Panc1 (cell line): Measurements from ENCODE around the gene ITPKB. TPM values are rescaled to one million over a fixed set of nuclear protein-coding genes. Genes with fewer than 3 reads are reported as not detected.
A peak's percentile ranks its signal among the peaks of the same experiment; 100 is the strongest.

Experiments
- ATAC-seq: fragments of 200-7000 bp; cut with Tn5 transposase; 2 replicates; pipeline ENCODE4 v1.9.1; 2020; ENCODE audit warnings: mild to moderate bottlenecking, moderate library complexity
- BruUV-seq: library from RNA; stranded (reverse); fragments of 400-500 nt; replicated peaks from 2 replicates; lab custom pipeline; 2021; lab: Mats Ljungman, UMichigan
- CTCF ChIA-PET: fragments of 300-600 bp; sonication (Branson Sonifier 250); formaldehyde crosslinking; loops from one replicate; lab custom pipeline; 2022; ENCODE audit warnings: antibody characterized with exemption; lab: Charles Lee
- POLR2A ChIA-PET: fragments of 300-600 bp; sonication (Branson Sonifier 250); formaldehyde crosslinking; loops from one replicate; lab custom pipeline; 2022; ENCODE audit warnings: antibody characterized with exemption; lab: Charles Lee
- DNase-seq: peaks from one replicate; pipeline ENCODE4 v3.0.0-alpha.2; 2010; ENCODE audit warnings: low read depth, low spot score
- H3K27ac ChIP-seq: 2 replicates; pipeline ENCODE4 v1.5.1; 2011; ENCODE audit warnings: mild to moderate bottlenecking, low read length, inconsistent platforms
- H3K27me3 ChIP-seq: fragments of 200-500 bp; sonication (Bioruptor generic); 2 replicates; pipeline ENCODE4 v1.6.0; 2014; ENCODE audit warnings: low read length, inconsistent platforms; ENCODE audit not compliant: control insufficient read depth, insufficient read depth
- H3K36me3 ChIP-seq: fragments of 200-500 bp; sonication (Bioruptor generic); 2 replicates; pipeline ENCODE4 v1.5.1; 2014; ENCODE audit warnings: inconsistent platforms, mild to moderate bottlenecking, low read length, moderate library complexity; ENCODE audit not compliant: control insufficient read depth, insufficient read depth
- H3K4me1 ChIP-seq: 2 replicates; pipeline ENCODE4 v1.5.1; 2011; ENCODE audit warnings: inconsistent platforms, mild to moderate bottlenecking, low read length, moderate library complexity; ENCODE audit not compliant: control insufficient read depth, insufficient read depth
- H3K4me3 ChIP-seq, 2 experiments: 2 replicates each; pipeline ENCODE4 v1.5.1; 2011 to 2012; ENCODE audit warnings: low read depth in 2 of 2, low read length in 2 of 2, mild to moderate bottlenecking in 2 of 2, inconsistent platforms in 1 of 2, moderate library complexity in 1 of 2
- H3K9me3 ChIP-seq: fragments of 200-500 bp; sonication (Bioruptor generic); 2 replicates; pipeline ENCODE4 v1.5.1; 2014; ENCODE audit warnings: low read depth, mild to moderate bottlenecking, inconsistent platforms, low read length, moderate library complexity; ENCODE audit not compliant: control insufficient read depth, insufficient read depth
- POLR2AphosphoS5 ChIP-seq: IDR thresholded peaks from 2 replicates; pipeline ENCODE4 v1.6.1; 2012; ENCODE audit warnings: mild to moderate bottlenecking, low read depth, low read length, moderate library complexity
- SIN3A ChIP-seq: IDR thresholded peaks from 2 replicates; pipeline ENCODE4 v1.6.1; 2012; ENCODE audit warnings: low read depth, mild to moderate bottlenecking, low read length, moderate library complexity, borderline replicate concordance; ENCODE audit not compliant: insufficient read depth
- TCF7L2 ChIP-seq: IDR thresholded peaks from 2 replicates; pipeline ENCODE4 v1.6.1; 2011; ENCODE audit warnings: mild to moderate bottlenecking, low read depth, low read length, inconsistent platforms
- in situ Hi-C: cut with HindIII; loops from 2 replicates; pipeline ENCODE4 v1.10.0; 2016; ENCODE audit warnings: low sequenced_read_pairs, low pct_unique_long_range_greater_than_20kb
- intact Hi-C: fragments of 100-400 bp; cut with micrococcal nuclease; formaldehyde crosslinking; loops from one replicate; pipeline ENCODE4 v1.10.0; 2022; ENCODE audit not compliant: unreplicated experiment
- total RNA-seq: library from RNA; stranded (reverse); gene quantifications from one replicate; pipeline ENCODE4 v1.2.1, GENCODE V29; 2021; ENCODE audit not compliant: unreplicated experiment
- TF ChIP-seq, protein P1 (sequence below), 2 experiments: IDR thresholded peaks; 2 replicates each; pipeline ENCODE4 v1.6.1; 2011 to 2012; ENCODE audit warnings: low read depth in 2 of 2, control low read depth in 1 of 2, low read length in 1 of 2, mild to moderate bottlenecking in 1 of 2, moderate library complexity in 1 of 2; ENCODE audit not compliant: insufficient read depth in 1 of 2
- TF ChIP-seq, protein P2 (sequence below): fragments of 450-650 bp; IDR thresholded peaks from 2 replicates; pipeline ENCODE4 v1.5.1; 2017; ENCODE audit warnings: mild to moderate bottlenecking

ITPKB gene
- total RNA-seq, 1 experiment from 2014 or later = 10.9 TPM

- ChIA-PET POLR2A (no interaction called here), CTCF (interaction anchor here (0.6 kb wide), 1 partner anchor 646 kb away, joined by 3 read pairs; no protein-coding TSS in a partner anchor)
- intact Hi-C loops = no loop called here
- Histone ChIP-seq H3K27me3 (no peaks in the 10 kb centered on the region), H3K27ac (no peak overlapping the region), H3K36me3 (no peaks in the 10 kb centered on the region), H3K9me3 (no peaks in the 10 kb centered on the region), H3K4me1 (peaks cover 9% of the 10 kb centered on the region; the same call in 1 of the 2 replicates), H3K4me3 (no peak overlapping the region)
- DNase-seq (peak; percentile 73), ATAC-seq (peak; percentile 97)
- no TSS peak for BruUV-seq
- TF ChIP-seq SIN3A = peak; percentile 90; the same call in 1 of the 2 replicates
- peak; percentile 67 for TF ChIP-seq POLR2AphosphoS5
- TF ChIP-seq, protein P1, sequence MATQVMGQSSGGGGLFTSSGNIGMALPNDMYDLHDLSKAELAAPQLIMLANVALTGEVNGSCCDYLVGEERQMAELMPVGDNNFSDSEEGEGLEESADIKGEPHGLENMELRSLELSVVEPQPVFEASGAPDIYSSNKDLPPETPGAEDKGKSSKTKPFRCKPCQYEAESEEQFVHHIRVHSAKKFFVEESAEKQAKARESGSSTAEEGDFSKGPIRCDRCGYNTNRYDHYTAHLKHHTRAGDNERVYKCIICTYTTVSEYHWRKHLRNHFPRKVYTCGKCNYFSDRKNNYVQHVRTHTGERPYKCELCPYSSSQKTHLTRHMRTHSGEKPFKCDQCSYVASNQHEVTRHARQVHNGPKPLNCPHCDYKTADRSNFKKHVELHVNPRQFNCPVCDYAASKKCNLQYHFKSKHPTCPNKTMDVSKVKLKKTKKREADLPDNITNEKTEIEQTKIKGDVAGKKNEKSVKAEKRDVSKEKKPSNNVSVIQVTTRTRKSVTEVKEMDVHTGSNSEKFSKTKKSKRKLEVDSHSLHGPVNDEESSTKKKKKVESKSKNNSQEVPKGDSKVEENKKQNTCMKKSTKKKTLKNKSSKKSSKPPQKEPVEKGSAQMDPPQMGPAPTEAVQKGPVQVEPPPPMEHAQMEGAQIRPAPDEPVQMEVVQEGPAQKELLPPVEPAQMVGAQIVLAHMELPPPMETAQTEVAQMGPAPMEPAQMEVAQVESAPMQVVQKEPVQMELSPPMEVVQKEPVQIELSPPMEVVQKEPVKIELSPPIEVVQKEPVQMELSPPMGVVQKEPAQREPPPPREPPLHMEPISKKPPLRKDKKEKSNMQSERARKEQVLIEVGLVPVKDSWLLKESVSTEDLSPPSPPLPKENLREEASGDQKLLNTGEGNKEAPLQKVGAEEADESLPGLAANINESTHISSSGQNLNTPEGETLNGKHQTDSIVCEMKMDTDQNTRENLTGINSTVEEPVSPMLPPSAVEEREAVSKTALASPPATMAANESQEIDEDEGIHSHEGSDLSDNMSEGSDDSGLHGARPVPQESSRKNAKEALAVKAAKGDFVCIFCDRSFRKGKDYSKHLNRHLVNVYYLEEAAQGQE (IDR thresholded peaks at IDR 0.05; ENCODE audit: insufficient read depth in 1 of 2, low read depth in 2 of 2, low read length in 1 of 2) = no peak
- peak; percentile 66 for TF ChIP-seq TCF7L2
- TF ChIP-seq, protein P2, sequence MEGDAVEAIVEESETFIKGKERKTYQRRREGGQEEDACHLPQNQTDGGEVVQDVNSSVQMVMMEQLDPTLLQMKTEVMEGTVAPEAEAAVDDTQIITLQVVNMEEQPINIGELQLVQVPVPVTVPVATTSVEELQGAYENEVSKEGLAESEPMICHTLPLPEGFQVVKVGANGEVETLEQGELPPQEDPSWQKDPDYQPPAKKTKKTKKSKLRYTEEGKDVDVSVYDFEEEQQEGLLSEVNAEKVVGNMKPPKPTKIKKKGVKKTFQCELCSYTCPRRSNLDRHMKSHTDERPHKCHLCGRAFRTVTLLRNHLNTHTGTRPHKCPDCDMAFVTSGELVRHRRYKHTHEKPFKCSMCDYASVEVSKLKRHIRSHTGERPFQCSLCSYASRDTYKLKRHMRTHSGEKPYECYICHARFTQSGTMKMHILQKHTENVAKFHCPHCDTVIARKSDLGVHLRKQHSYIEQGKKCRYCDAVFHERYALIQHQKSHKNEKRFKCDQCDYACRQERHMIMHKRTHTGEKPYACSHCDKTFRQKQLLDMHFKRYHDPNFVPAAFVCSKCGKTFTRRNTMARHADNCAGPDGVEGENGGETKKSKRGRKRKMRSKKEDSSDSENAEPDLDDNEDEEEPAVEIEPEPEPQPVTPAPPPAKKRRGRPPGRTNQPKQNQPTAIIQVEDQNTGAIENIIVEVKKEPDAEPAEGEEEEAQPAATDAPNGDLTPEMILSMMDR = no peak
- in situ Hi-C loops = no loop called here
These were observed 39.6 kb upstream of the ITPKB start for GRCh38 chr1:226778657-226779058.

GRCh38 chr1:226776975-226777374, 37.9 kb upstream of the ITPKB start:
- ChIA-PET POLR2A (no interaction called here), CTCF (no interaction called here)
- ATAC-seq = no peak
- Histone ChIP-seq H3K36me3 (no peaks in the 10 kb centered on the region), H3K4me1 (peaks cover 9% of the 10 kb centered on the region; the same call in 1 of the 2 replicates), H3K4me3 (no peak overlapping the region), H3K9me3 (no peaks in the 10 kb centered on the region), H3K27ac (no peak overlapping the region), H3K27me3 (no peaks in the 10 kb centered on the region)
- intact Hi-C loops = no loop called here
- no TSS peak for BruUV-seq
- in situ Hi-C loops = no loop called here
- DNase-seq = no peak
- TF ChIP-seq, protein P1 (IDR thresholded peaks at IDR 0.05; ENCODE audit: insufficient read depth in 1 of 2, low read depth in 2 of 2, low read length in 1 of 2) = no peak
- TF ChIP-seq POLR2AphosphoS5 = no peak
- no peak for TF ChIP-seq TCF7L2
- no peak for TF ChIP-seq SIN3A
- TF ChIP-seq, protein P2 = no peak
